Hepatocyte (in vitro differentiated cells): ENCODE measurements around the gene PLEKHM3. TPM values are rescaled to one million over a fixed set of nuclear protein-coding genes. Genes with fewer than 3 reads are reported as not detected.

Experiments
- DNase-seq: peaks from one replicate; pipeline ENCODE4 v3.0.0-alpha.2; 2016; ENCODE audit warnings: low spot score
- H2AFZ ChIP-seq: fragments of 200-600 bp; sonication (generic); 2 replicates; pipeline ENCODE4 v1.6.0; 2016; ENCODE audit warnings: antibody characterized with exemption, mild to moderate bottlenecking
- H3K27ac ChIP-seq: fragments of 200-600 bp; sonication (generic); 2 replicates; pipeline ENCODE4 v1.5.1; 2016; ENCODE audit warnings: mild to moderate bottlenecking
- H3K27me3 ChIP-seq: fragments of 200-600 bp; sonication (generic); 2 replicates; pipeline ENCODE4 v1.6.1; 2016
- H3K36me3 ChIP-seq: fragments of 200-600 bp; sonication (generic); replicated peaks from 2 replicates; pipeline ENCODE4 v1.5.1; 2016; ENCODE audit warnings: low read depth; ENCODE audit not compliant: insufficient read depth
- H3K4me1 ChIP-seq: fragments of 200-600 bp; sonication (generic); 2 replicates; pipeline ENCODE4 v1.5.1; 2016; ENCODE audit warnings: mild to moderate bottlenecking, moderate library complexity; ENCODE audit not compliant: insufficient read depth
- H3K4me2 ChIP-seq: fragments of 200-600 bp; sonication (generic); 2 replicates; pipeline ENCODE4 v1.6.0; 2016
- H3K4me3 ChIP-seq: fragments of 200-600 bp; sonication (generic); 2 replicates; pipeline ENCODE4 v1.5.1; 2016; ENCODE audit warnings: mild to moderate bottlenecking
- H3K79me2 ChIP-seq: fragments of 200-600 bp; sonication (generic); 2 replicates; pipeline ENCODE4 v1.6.0; 2017; ENCODE audit warnings: mild to moderate bottlenecking
- H3K9me2 ChIP-seq: fragments of 200-600 bp; sonication (generic); replicated peaks from 2 replicates; pipeline ENCODE4 v1.6.0; 2017; ENCODE audit warnings: mild to moderate bottlenecking; ENCODE audit not compliant: insufficient read depth
- H3K9me3 ChIP-seq: fragments of 200-600 bp; sonication (generic); 2 replicates; pipeline ENCODE4 v1.5.1; 2016; ENCODE audit warnings: low read depth, mild to moderate bottlenecking
- H4K20me1 ChIP-seq: fragments of 200-600 bp; sonication (generic); 2 replicates; pipeline ENCODE4 v1.6.0; 2016; ENCODE audit warnings: mild to moderate bottlenecking; ENCODE audit not compliant: insufficient read depth, poor library complexity, severe bottlenecking
- CTCF ChIP-seq: fragments of 200-600 bp; sonication (generic); IDR thresholded peaks from 2 replicates; pipeline ENCODE4 v1.5.1; 2016; ENCODE audit warnings: antibody characterized with exemption, mild to moderate bottlenecking; ENCODE audit not compliant: poor library complexity
- EZH2 ChIP-seq: fragments of 200-600 bp; sonication (generic); IDR thresholded peaks from 2 replicates; pipeline ENCODE4 v1.6.1; 2016; ENCODE audit warnings: antibody characterized with exemption, mild to moderate bottlenecking, borderline replicate concordance
- EZH2phosphoT487 ChIP-seq: fragments of 200-600 bp; sonication (generic); IDR thresholded peaks from one replicate; pipeline ENCODE4 v1.6.1; 2018; ENCODE audit warnings: antibody characterized with exemption, mild to moderate bottlenecking, low read depth, moderate library complexity; ENCODE audit not compliant: unreplicated experiment, severe bottlenecking
- WGBS: methylation state at CpG from one replicate; pipeline ENCODE4 v1.1.6; 2016; ENCODE audit warnings: low lambda C conversion rate; ENCODE audit errors: missing lambda C conversion rate; 5-methylcytosine and 5-hydroxymethylcytosine counted together
- polyA plus RNA-seq: library from polyadenylated mRNA; unstranded; fragments of >200 nt; fragmentation: Nextera tagmentation; extraction: Ambion mirVana; gene quantifications from 2 replicates; pipeline ENCODE4 v1.2.1, GENCODE V29; 2016
- total RNA-seq: library from RNA; depleted of rRNA; stranded (reverse); fragments of >200 nt; gene quantifications from 2 replicates; pipeline ENCODE4 v1.2.3, GENCODE V29; 2014

The PLEKHM3 gene
- total and polyA plus RNA-seq, 2 experiments from 2014 or later: 4.2 to 11.1 TPM

- H4K20me1 ChIP-seq: no peaks in the 10 kb centered on the region
- H2AFZ ChIP-seq: no peak overlapping the region
- no peaks in the 10 kb centered on the region for H3K9me3 ChIP-seq
- DNase-seq: no peak
- H3K9me2 ChIP-seq: no peaks in the 10 kb centered on the region
- H3K4me1 ChIP-seq: peaks cover 18% of the 10 kb centered on the region
- peak overlapping the region; percentile 61 for H3K27ac ChIP-seq
- TF ChIP-seq EZH2 (no peak), CTCF (no peak)
- H3K79me2 ChIP-seq: no peaks in the 10 kb centered on the region
- no peaks in the 10 kb centered on the region for H3K36me3 ChIP-seq
- peak overlapping the region; percentile 5 for H3K4me2 ChIP-seq
- no peaks in the 10 kb centered on the region for H3K27me3 ChIP-seq
- no peak overlapping the region for H3K4me3 ChIP-seq
- 76% methylated on average over 7 of the region's 7 CpGs for WGBS
These were observed 90.6 kb downstream of the PLEKHM3 start for GRCh38 chr2:207934720-207935119.

DNA sequence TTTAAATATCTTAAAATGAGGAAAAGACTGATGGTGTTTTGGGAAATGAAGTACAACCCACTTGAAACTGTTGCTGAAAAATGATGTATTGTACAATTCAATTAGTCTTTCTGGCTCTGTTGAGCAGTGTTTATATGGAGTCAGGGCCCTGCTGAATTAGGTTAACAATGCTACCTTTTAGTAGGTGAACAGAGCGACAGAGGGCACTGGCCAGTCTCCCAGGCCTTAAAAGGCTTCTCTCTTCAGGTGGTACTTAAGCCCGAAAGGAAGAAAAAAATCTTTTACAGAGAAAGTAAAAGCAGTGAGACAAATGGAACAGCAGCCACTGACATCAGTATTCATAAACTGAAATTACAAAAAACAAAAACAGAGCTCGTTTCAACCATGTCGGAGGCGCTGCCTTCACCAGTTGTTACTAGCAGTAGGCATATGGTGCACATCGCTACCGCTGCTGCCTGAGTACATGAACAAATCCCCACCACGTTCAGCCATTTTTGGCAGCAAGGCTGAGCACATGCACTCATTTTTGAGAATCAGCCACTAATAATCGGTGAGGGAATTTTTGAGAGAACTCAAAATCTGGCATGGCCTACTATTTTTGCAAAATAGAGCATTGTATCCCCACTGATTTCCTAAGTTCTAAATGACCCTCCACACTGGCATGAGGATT lies 91.8 kb downstream of the PLEKHM3 start:
- no peaks in the 10 kb centered on the region for H3K9me3 ChIP-seq
- no peak overlapping the region for H3K4me3 ChIP-seq
- TF ChIP-seq CTCF: no peak
- no peak for TF ChIP-seq EZH2
- no peak for TF ChIP-seq EZH2phosphoT487
- H3K79me2 ChIP-seq: no peaks in the 10 kb centered on the region
- H3K9me2 ChIP-seq: no peaks in the 10 kb centered on the region
- H3K36me3 ChIP-seq: no peaks in the 10 kb centered on the region
- no peaks in the 10 kb centered on the region for H4K20me1 ChIP-seq
- no peak overlapping the region for H3K4me2 ChIP-seq
- H3K27ac ChIP-seq: no peak overlapping the region
- 91% methylated on average over 9 of the region's 9 CpGs for WGBS
- no peak for DNase-seq
- no peaks in the 10 kb centered on the region for H3K27me3 ChIP-seq
- peaks cover 16% of the 10 kb centered on the region for H3K4me1 ChIP-seq
- no peak overlapping the region for H2AFZ ChIP-seq

DNA sequence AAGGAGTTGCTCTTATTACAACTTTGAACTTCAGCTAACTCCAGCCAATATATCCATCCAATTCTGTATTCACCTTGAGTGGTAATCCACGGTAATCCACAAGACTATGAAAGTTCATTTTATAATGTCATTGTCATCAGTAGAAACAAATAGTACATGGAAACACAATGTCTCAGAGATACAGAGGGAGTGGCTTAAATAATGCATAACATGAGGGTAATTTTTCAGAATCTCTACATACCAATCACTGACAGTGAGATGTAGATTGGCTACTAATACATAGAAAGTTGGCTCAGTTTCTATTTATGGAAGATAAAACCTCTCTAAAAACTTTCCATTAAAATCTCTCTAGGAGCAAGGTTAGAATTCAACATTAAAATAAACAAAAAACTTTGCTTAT lies 93.2 kb downstream of the PLEKHM3 start:
- TF ChIP-seq EZH2phosphoT487 (no peak), EZH2 (no peak), CTCF (no peak)

More for the DNA sequence above, 93.2 kb downstream of the PLEKHM3 start:
- 96% methylated on average over 1 of the region's 1 CpG for WGBS
- Histone ChIP-seq H3K4me1 (peaks cover 16% of the 10 kb centered on the region), H3K27ac (no peak overlapping the region), H3K4me3 (no peak overlapping the region), H3K9me2 (no peaks in the 10 kb centered on the region), H3K36me3 (no peaks in the 10 kb centered on the region), H3K27me3 (no peaks in the 10 kb centered on the region), H4K20me1 (no peaks in the 10 kb centered on the region), H3K79me2 (no peaks in the 10 kb centered on the region), H3K9me3 (no peaks in the 10 kb centered on the region), H2AFZ (no peak overlapping the region), H3K4me2 (no peak overlapping the region)
- no peak for DNase-seq
